ENCODE data around the gene DUSP1.

DUSP1 gene

GRCh38 chr5:172762214-172763119 lies 8.5 kb downstream of the DUSP1 start:
- no peak for DNase-seq (ENCODE audit: low read depth in 2 of 2)

- DNase-seq (ENCODE audit: low read depth in 2 of 2), result no peak
Measured at GRCh38 chr5:172760959-172761358, 10.0 kb downstream of the DUSP1 start.

GRCh38 chr5:172760136-172760535 lies 10.9 kb downstream of the DUSP1 start:
- no peak for DNase-seq (ENCODE audit: low read depth in 2 of 2)

GRCh38 chr5:172758834-172759149 lies 12.2 kb downstream of the DUSP1 start:
- no peak for DNase-seq (ENCODE audit: low read depth in 2 of 2)

- no peak for DNase-seq (ENCODE audit: low read depth in 2 of 2)
Measured at GRCh38 chr5:172758077-172758833, 12.7 kb downstream of the DUSP1 start.

- no peak for DNase-seq (ENCODE audit: low read depth in 2 of 2)
Measured at GRCh38 chr5:172757394-172758010, 13.5 kb downstream of the DUSP1 start.

- DNase-seq (ENCODE audit: low read depth in 2 of 2), result no peak
Measured at GRCh38 chr5:172756764-172757393, 14.1 kb downstream of the DUSP1 start.

GRCh38 chr5:172754596-172755356 lies 16.2 kb downstream of the DUSP1 start:
- DNase-seq (ENCODE audit: low read depth in 2 of 2), result no peak

GRCh38 chr5:172753101-172753500 lies 17.9 kb downstream of the DUSP1 start:
- no peak for DNase-seq (ENCODE audit: low read depth in 2 of 2)

- DNase-seq (ENCODE audit: low read depth in 2 of 2), result no peak
Measured at GRCh38 chr5:172751761-172752510, 19.1 kb downstream of the DUSP1 start.

- no peak for DNase-seq (ENCODE audit: low read depth in 2 of 2)
Measured at GRCh38 chr5:172749881-172750633, 20.9 kb downstream of the DUSP1 start.

GRCh38 chr5:172749076-172749475 lies 21.9 kb downstream of the DUSP1 start:
- no peak for DNase-seq (ENCODE audit: low read depth in 2 of 2)

GRCh38 chr5:172748341-172748843 lies 22.6 kb downstream of the DUSP1 start:
- DNase-seq (ENCODE audit: low read depth in 2 of 2), result no peak

- no peak for DNase-seq (ENCODE audit: low read depth in 2 of 2)
Measured at GRCh38 chr5:172747471-172747870, 23.5 kb downstream of the DUSP1 start.

GRCh38 chr5:172746725-172747124 lies 24.3 kb downstream of the DUSP1 start:
- no peak for DNase-seq (ENCODE audit: low read depth in 2 of 2)

GRCh38 chr5:172745838-172746237 lies 25.2 kb downstream of the DUSP1 start:
- DNase-seq (ENCODE audit: low read depth in 2 of 2), result no peak

- DNase-seq (ENCODE audit: low read depth in 2 of 2), result no peak
Measured at GRCh38 chr5:172745406-172745805, 25.6 kb downstream of the DUSP1 start.

GRCh38 chr5:172744123-172745104 lies 26.6 kb downstream of the DUSP1 start:
- no peak for DNase-seq (ENCODE audit: low read depth in 2 of 2)
